ENCODE measurements around the gene ALPL. TPM values are rescaled to one million over a fixed set of nuclear protein-coding genes. Genes with fewer than 3 reads are reported as not detected.

The ALPL gene
- total RNA-seq, 1 experiment from 2014 or later = 0.31 TPM

DNA sequence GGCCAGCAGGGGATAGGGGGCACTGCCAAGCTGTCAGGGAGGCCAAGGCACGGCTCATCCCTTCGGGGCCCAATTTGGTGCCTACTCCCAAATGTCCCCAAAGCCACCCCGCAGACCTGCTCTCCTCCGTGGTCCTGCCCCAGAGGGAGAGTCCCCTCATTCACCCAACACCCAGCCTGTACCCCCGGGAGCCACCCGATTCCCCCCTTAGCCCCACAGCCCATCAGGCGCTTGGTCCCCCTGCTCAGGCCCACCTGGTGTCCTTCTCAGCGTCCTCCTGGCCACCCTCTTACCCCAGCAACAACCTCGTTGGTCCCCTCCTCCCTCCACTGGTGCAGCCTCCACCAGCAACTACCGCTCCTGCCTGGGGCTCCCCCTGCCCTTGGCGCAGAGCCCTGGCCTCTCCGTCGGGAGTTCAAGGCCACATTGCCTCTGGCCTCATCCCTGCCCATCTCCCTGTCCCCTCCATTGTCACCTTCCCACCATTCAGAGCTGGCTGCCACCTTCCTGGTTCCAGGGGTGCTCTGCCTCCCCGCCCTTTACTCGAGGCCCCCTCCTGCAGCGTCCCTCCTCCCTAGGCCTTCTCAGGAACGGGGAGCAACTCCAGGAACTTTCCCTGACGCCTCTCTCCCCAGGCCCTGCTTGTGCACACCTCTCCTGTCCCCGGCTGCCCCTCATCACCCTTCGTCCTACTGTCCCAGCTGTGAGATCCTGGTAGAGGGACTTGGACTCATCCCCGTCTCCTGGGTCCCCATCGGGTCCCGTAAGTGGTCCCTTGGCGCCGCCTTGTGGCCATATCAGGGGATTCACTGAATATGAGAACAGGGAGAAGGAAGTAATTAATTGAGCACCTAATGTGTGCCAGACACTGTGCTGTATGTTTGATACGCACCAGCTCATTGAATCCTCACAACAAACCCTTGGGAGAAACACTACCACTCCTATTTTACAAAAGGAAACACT lies 86.0 kb downstream of the ALPL start:
- H3K27me3 Mint-ChIP-seq (ENCODE audit: unreplicated experiment) = peaks cover 19% of the 10 kb centered on the region
- peak; percentile 40 for DNase-seq

DNA sequence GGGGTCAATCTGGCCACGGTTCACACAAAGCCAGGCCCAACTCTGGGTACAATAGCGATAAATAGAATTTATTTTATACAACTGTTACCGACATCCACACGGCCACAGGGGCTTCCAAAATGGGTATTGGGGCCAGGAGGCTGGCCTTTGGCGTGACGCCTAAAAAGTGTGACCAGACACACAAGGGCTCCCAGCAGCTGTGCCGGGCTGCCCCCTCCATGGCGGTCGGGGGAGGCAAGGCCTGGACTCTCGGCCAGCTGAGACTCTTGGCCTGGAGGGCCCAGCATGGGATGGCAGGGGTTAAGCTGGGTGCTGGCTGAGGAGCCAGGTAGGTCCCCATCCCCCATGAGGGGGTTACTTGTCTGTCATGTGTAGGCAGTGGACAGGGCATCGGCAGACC lies 87.0 kb downstream of the ALPL start:
- BruUV-seq (replicated peaks) = no TSS peak
- Mint-ChIP-seq H3K4me1 (ENCODE audit: low read depth, unreplicated experiment) (peaks cover 6% of the 10 kb centered on the region), H3K4me3 (ENCODE audit: low read depth, unreplicated experiment) (no peak overlapping the region), H3K9me3 (ENCODE audit: low read depth, unreplicated experiment) (no peaks in the 10 kb centered on the region), H3K27ac (ENCODE audit: unreplicated experiment) (no peak overlapping the region), H3K27me3 (ENCODE audit: unreplicated experiment) (peaks cover 19% of the 10 kb centered on the region), H3K36me3 (ENCODE audit: insufficient read depth, unreplicated experiment) (peaks cover 34% of the 10 kb centered on the region)
- intact Hi-C loops (cut with micrococcal nuclease; ENCODE audit: unreplicated experiment) = loop anchor here (5.0 kb wide), 1 partner anchor 61 kb away; no protein-coding TSS in a partner anchor
- TF ChIP-seq, protein P1, sequence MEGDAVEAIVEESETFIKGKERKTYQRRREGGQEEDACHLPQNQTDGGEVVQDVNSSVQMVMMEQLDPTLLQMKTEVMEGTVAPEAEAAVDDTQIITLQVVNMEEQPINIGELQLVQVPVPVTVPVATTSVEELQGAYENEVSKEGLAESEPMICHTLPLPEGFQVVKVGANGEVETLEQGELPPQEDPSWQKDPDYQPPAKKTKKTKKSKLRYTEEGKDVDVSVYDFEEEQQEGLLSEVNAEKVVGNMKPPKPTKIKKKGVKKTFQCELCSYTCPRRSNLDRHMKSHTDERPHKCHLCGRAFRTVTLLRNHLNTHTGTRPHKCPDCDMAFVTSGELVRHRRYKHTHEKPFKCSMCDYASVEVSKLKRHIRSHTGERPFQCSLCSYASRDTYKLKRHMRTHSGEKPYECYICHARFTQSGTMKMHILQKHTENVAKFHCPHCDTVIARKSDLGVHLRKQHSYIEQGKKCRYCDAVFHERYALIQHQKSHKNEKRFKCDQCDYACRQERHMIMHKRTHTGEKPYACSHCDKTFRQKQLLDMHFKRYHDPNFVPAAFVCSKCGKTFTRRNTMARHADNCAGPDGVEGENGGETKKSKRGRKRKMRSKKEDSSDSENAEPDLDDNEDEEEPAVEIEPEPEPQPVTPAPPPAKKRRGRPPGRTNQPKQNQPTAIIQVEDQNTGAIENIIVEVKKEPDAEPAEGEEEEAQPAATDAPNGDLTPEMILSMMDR (IDR thresholded peaks at IDR 0.05; ENCODE audit: unreplicated experiment) = no peak
- CTCF ChIA-PET = no interaction called here
- DNase-seq = no peak

More for the DNA sequence above, 86.0 kb downstream of the ALPL start:
- no TSS peak for BruUV-seq (replicated peaks)
- TF ChIP-seq, protein P1 (IDR thresholded peaks at IDR 0.05; ENCODE audit: unreplicated experiment) = peak; percentile 60
- H3K9me3 Mint-ChIP-seq (ENCODE audit: low read depth, unreplicated experiment) = no peaks in the 10 kb centered on the region
- H3K27ac Mint-ChIP-seq (ENCODE audit: unreplicated experiment) = peak overlapping the region; percentile 79
- peaks cover 6% of the 10 kb centered on the region for H3K4me1 Mint-ChIP-seq (ENCODE audit: low read depth, unreplicated experiment)
- no peak overlapping the region for H3K4me3 Mint-ChIP-seq (ENCODE audit: low read depth, unreplicated experiment)
- H3K36me3 Mint-ChIP-seq (ENCODE audit: insufficient read depth, unreplicated experiment) = peaks cover 33% of the 10 kb centered on the region
- CTCF ChIA-PET = interaction anchor here (0.5 kb wide), 1 partner anchor 857 kb away, joined by 3 read pairs; no protein-coding TSS in a partner anchor
- intact Hi-C loops (cut with micrococcal nuclease; ENCODE audit: unreplicated experiment) = loop anchor here (5.0 kb wide), 1 partner anchor 62 kb away; no protein-coding TSS in a partner anchor

DNA sequence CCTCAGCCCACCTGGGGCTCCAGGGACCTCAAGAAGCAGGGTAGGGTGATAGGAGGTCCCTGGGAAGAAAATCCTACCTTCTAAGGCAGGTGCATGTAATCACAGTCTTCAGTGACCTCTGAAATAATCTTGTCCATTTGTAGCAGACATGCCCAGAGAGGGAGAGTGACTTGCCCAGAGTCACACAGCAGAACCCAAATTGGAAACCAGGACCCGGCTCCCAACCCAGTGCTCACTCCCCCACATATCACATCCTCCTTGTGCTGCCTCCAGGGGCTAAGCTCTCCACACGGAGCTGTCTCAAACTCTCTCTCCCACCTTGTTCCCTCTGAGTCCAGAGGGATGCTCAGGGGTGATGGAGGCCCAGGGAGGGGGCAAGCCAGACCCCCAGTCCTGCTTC lies 87.4 kb downstream of the ALPL start:
- BruUV-seq (replicated peaks) = no TSS peak
- DNase-seq = no peak
- peaks cover 34% of the 10 kb centered on the region for H3K36me3 Mint-ChIP-seq (ENCODE audit: insufficient read depth, unreplicated experiment)
- CTCF ChIA-PET = no interaction called here
- TF ChIP-seq, protein P1 (IDR thresholded peaks at IDR 0.05; ENCODE audit: unreplicated experiment) = no peak
- H3K27ac Mint-ChIP-seq (ENCODE audit: unreplicated experiment) = no peak overlapping the region
- peaks cover 6% of the 10 kb centered on the region for H3K4me1 Mint-ChIP-seq (ENCODE audit: low read depth, unreplicated experiment)
- H3K27me3 Mint-ChIP-seq (ENCODE audit: unreplicated experiment) = peaks cover 16% of the 10 kb centered on the region
- H3K4me3 Mint-ChIP-seq (ENCODE audit: low read depth, unreplicated experiment) = no peak overlapping the region
- no peaks in the 10 kb centered on the region for H3K9me3 Mint-ChIP-seq (ENCODE audit: low read depth, unreplicated experiment)
- intact Hi-C loops (cut with micrococcal nuclease; ENCODE audit: unreplicated experiment) = loop anchor here (5.0 kb wide), 1 partner anchor 61 kb away; no protein-coding TSS in a partner anchor

DNA sequence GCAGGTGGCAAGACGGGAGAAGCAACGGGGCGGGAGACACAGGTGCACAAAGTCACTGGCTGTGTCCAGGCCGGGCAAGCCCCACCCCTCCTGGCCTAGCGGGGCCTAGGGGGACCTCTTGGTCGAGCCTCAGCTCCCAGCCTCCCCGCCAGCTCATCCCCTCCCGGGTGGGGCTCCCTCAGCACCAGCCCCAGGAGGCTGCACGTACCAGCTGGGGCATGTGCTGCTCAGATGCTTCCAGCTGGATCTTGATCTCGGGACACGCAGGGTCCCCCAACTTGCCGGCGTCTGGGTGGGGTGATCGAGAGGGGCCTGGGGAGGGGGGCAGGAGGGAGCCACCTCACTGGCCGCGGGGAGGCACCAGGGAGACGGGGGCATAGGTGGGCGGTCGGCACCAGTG lies 88.5 kb downstream of the ALPL start:
- Mint-ChIP-seq H3K27me3 (ENCODE audit: unreplicated experiment) (peaks cover 5% of the 10 kb centered on the region), H3K27ac (ENCODE audit: unreplicated experiment) (no peak overlapping the region), H3K4me3 (ENCODE audit: low read depth, unreplicated experiment) (no peak overlapping the region), H3K36me3 (ENCODE audit: insufficient read depth, unreplicated experiment) (peaks cover 35% of the 10 kb centered on the region), H3K4me1 (ENCODE audit: low read depth, unreplicated experiment) (peaks cover 6% of the 10 kb centered on the region), H3K9me3 (ENCODE audit: low read depth, unreplicated experiment) (no peaks in the 10 kb centered on the region)
- no peak for DNase-seq
- BruUV-seq (replicated peaks) = no TSS peak
- CTCF ChIA-PET = no interaction called here
- TF ChIP-seq, protein P1 (IDR thresholded peaks at IDR 0.05; ENCODE audit: unreplicated experiment) = no peak
- intact Hi-C loops (cut with micrococcal nuclease; ENCODE audit: unreplicated experiment) = loop anchor here (5.0 kb wide), 1 partner anchor 60 kb away; no protein-coding TSS in a partner anchor

Measured in Calu3 (cell line).